Measurements from ENCODE around the gene CDC5L. TPM values are rescaled to one million over a fixed set of nuclear protein-coding genes. Genes with fewer than 3 reads are reported as not detected.
"Not testable (repeated sequence)": the region's sequence is repeated elsewhere in the genome, so short reads cannot be mapped to it uniquely, and the experiment has no call there.

CDC5L gene
- total RNA-seq, 1 donor from 2014 or later = 20.0 TPM

DNA sequence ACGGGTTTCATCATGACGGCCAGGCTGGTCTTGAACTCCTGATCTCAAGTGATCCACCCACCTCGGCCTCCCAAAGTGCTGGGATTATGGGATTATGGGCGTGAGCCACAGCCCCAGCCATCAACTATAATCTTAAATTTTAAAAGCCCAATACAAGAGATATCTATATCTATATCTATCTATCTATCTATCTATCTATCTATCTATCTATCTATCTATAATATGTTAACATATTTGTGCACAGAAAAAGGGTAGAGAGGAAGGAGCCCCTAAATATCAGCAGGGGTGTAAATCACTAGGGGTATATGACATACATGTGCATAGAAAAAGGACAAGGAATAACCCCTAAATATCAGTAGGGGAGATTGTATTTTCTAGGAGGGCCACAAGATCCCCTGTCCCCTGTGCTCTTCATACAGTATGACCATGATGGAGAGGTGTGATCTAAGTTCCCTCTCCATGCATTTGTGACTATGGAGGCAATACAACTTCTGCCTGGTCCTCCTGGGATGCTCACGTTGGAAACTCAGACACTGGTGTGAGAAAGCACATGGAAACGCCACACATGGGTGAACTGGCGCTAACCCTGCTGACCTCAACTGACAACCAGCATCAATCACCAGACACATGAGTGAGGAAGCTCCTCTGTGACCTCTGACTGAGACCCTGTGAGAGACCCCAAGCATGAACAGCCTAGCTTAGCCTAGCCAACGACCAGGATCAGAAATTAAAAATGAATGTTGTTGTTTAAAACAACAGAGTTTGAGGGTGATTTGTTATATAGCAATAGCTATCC lies 46.2 kb upstream of the CDC5L start:
- intact Hi-C loops (cut with micrococcal nuclease) = no loop called here
- H3K4me1 ChIP-seq = peaks cover 11% of the 10 kb centered on the region
- H3K36me3 ChIP-seq = no peaks in the 10 kb centered on the region
- peaks cover 30% of the 10 kb centered on the region for H3K27me3 ChIP-seq (ENCODE audit: low read depth)
- TF ChIP-seq, protein P1, sequence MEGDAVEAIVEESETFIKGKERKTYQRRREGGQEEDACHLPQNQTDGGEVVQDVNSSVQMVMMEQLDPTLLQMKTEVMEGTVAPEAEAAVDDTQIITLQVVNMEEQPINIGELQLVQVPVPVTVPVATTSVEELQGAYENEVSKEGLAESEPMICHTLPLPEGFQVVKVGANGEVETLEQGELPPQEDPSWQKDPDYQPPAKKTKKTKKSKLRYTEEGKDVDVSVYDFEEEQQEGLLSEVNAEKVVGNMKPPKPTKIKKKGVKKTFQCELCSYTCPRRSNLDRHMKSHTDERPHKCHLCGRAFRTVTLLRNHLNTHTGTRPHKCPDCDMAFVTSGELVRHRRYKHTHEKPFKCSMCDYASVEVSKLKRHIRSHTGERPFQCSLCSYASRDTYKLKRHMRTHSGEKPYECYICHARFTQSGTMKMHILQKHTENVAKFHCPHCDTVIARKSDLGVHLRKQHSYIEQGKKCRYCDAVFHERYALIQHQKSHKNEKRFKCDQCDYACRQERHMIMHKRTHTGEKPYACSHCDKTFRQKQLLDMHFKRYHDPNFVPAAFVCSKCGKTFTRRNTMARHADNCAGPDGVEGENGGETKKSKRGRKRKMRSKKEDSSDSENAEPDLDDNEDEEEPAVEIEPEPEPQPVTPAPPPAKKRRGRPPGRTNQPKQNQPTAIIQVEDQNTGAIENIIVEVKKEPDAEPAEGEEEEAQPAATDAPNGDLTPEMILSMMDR (IDR thresholded peaks at IDR 0.05; ENCODE audit: borderline replicate concordance) = no peak
- no peaks in the 10 kb centered on the region for H3K9me3 ChIP-seq (replicated peaks)
- no peak overlapping the region for H3K27ac ChIP-seq (replicated peaks)
- H3K4me3 ChIP-seq = no peak overlapping the region
- DNase-seq = no peak

DNA sequence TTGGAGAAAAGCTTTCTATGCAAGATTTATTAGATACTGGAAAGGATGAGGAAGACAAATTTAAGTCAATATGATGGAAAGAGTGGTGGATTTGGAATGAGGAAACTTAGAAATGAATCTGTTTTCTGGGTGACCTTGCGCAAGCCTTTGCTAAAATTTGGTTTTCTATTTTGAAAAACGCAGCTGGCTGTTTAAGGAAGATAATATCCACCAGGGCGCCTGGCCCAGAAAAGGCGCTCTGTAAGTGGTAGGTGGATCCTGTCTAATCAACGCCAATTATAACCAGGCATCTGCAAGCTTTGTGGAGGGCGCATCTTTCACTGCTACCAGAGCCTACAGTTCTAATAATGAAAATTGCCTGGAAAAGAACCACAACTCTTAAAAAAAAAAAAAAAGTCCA lies 45.5 kb upstream of the CDC5L start:
- no peaks in the 10 kb centered on the region for H3K9me3 ChIP-seq (replicated peaks)
- H3K27me3 ChIP-seq (ENCODE audit: low read depth) = peaks cover 34% of the 10 kb centered on the region
- H3K4me1 ChIP-seq = peaks cover 11% of the 10 kb centered on the region
- no peaks in the 10 kb centered on the region for H3K36me3 ChIP-seq
- H3K27ac ChIP-seq (replicated peaks) = no peak overlapping the region
- intact Hi-C loops (cut with micrococcal nuclease) = no loop called here
- no peak for DNase-seq
- H3K4me3 ChIP-seq = peak overlapping the region; percentile 60
- TF ChIP-seq, protein P1 (IDR thresholded peaks at IDR 0.05; ENCODE audit: borderline replicate concordance) = no peak

DNA sequence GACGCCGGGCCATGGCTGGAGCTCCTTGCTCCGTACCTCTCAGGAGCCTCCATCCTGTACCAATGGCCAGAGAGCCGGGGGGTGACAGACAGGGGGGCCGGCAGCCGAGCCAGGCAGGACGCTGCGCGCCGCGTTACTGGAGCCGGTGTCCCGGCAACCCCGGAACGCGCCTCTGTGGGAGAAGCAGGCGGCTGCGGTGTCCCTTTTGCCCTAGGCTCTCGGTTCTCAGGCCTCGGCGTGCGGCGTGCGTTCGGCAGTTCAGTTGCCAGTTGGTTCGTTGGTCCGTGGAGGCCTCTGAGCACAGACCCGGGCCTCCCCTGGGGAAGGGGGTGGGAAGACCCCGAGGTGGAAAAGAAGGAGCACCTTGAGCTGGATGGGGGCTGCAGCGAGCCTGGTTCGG lies 45.0 kb upstream of the CDC5L start, which contains the start of gene SPATS1:
TSS of gene SPATS1 (plus strand) at position 162 of the 400 bp plus-strand sequence. CDS start 446 bp downstream, outside the sequence.
- TF ChIP-seq, protein P1 (IDR thresholded peaks at IDR 0.05; ENCODE audit: borderline replicate concordance) = no peak
- Histone ChIP-seq H3K27me3 (ENCODE audit: low read depth) (peaks cover 34% of the 10 kb centered on the region), H3K27ac (replicated peaks) (no peak within 1 kb of the TSS), H3K4me3 (peak within 1 kb of the TSS; percentile 60), H3K9me3 (replicated peaks) (no peaks in the 10 kb centered on the region), H3K36me3 (no peaks in the 10 kb centered on the region), H3K4me1 (peaks cover 11% of the 10 kb centered on the region)
- DNase-seq = peak; percentile 26
- intact Hi-C loops (cut with micrococcal nuclease) = no loop called here

DNA sequence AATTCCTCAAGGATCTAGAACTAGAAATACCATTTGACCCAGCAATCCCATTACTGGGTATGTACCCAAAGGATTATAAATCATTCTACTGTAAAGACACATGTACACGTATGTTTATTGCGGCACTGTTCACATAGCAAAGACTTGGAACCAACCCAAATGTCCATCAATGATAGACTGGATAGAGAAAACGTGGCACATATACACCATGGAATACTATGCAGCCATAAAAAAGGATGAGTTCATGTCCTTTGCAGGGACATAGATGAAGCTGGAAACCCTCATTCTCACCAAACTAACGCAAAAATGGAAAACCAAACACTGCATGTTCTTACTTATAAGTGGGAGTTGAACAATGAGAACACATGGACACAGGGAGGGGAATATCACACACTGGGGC lies 40.7 kb upstream of the CDC5L start:
- H3K4me3 ChIP-seq; DNase-seq; intact Hi-C loops (cut with micrococcal nuclease); H3K9me3 ChIP-seq (replicated peaks); H3K36me3 ChIP-seq; H3K27ac ChIP-seq (replicated peaks): not testable (repeated sequence)
- Histone ChIP-seq H3K4me1 (peaks cover 11% of the 10 kb centered on the region), H3K27me3 (ENCODE audit: low read depth) (peaks cover 34% of the 10 kb centered on the region)

DNA sequence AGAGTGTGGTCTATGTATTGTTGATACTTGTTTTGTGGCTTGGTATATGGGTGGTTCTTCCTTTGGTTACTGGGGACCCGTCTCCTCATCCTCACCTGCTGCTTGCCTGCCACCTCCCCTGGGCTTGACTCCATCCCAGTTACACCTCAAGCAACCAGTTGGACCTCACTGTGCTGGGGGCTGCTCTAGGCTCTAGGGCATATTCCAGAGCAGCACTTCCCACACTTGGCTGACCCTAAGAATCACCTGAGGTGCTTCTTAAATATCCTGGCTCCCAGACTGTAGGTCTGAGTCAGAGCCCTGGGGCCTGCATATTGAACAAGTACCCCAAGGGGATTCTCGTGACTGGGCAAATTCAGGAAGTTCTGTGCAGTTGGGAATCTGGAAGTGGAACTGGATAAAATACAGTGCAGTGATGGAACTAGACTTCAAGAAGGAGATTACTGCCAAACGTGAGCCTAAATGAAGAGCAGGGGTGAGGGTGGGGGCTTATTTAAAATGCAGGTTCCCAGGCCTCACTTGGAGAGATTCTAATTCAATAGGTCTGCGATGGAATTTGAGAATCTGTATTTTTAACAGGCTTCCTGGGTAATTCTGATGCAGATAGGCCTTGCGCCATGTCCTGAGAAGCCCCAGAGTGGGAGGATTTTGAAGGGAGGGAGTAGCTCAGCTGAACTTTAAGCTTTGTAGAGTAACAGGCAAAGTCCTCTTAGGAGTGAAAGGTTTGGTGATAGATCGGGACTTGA lies 37.4 kb upstream of the CDC5L start:
- Histone ChIP-seq H3K9me3 (replicated peaks) (no peaks in the 10 kb centered on the region), H3K4me1 (no peaks in the 10 kb centered on the region), H3K36me3 (no peaks in the 10 kb centered on the region), H3K27ac (replicated peaks) (no peak overlapping the region), H3K27me3 (ENCODE audit: low read depth) (peaks cover 13% of the 10 kb centered on the region), H3K4me3 (no peak overlapping the region)
- DNase-seq = no peak
- TF ChIP-seq, protein P1 (IDR thresholded peaks at IDR 0.05; ENCODE audit: borderline replicate concordance) = no peak
- intact Hi-C loops (cut with micrococcal nuclease) = no loop called here

DNA sequence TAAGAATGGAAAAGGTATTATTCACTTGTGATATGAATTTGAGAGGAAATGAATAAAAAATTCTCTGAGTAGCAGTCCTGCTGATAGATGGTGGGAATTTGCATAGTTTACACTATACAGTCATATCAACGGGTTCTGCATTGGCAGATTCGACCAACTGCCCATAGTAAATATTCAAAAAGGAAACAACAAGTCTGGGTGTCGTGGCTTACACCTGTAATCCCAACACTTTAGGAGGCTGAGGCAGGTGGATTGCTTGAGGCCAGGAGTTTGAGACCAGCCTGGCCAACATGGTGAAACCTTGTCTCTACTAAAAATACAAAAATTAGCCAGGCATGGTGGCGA lies 36.9 kb upstream of the CDC5L start:
- intact Hi-C loops (cut with micrococcal nuclease); DNase-seq; H3K27ac ChIP-seq (replicated peaks); H3K36me3 ChIP-seq; H3K4me3 ChIP-seq; H3K4me1 ChIP-seq; H3K9me3 ChIP-seq (replicated peaks): not testable (repeated sequence)
- peaks cover 11% of the 10 kb centered on the region for H3K27me3 ChIP-seq (ENCODE audit: low read depth)

Data from left ventricle myocardium inferior (tissue), 1 donor.